ENCODE results near the gene SDC1. TPM values are rescaled to one million over a fixed set of nuclear protein-coding genes. Genes with fewer than 3 reads are reported as not detected.

Gene SDC1
- polyA plus RNA-seq, 5 donors: 75.8 to 176 (median 115) TPM

DNA sequence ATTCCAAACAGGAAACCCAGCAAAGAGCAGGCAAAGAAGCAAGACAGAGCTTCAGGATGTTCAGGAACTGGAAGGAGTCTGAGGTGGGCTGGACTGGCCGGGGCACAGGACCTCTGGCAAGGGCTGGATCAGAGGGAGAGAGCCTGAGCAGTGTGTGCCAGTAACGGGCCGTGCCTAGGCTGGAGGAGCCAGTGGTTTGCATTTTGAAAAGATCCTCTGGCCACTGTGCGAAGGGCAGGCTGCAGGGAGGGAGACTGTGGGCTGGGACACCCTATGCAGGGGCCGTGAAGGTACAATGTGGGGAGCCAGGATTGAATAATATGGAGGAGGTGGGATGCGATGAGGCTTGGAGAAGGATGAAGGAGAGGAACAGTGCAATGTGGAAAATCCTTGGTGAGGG is 6.2 kb upstream of the SDC1 start:
- no peak for DNase-seq

DNA sequence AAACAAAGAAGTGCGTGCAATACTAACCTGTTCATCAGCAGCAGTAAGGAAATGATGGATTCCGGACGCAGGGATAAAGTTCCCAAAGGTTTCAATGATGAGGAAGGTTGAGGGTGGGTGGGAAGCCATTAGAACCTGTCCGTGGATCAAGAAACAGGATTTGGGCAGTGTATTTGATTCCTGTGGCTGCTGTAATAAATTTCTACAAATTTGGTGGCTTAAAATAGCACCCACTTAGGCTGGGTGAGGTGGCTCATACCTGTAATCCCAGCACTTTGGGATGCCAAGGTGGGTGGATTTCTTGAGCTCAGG is 5.1 kb upstream of the SDC1 start:
- DNase-seq: no peak

DNA sequence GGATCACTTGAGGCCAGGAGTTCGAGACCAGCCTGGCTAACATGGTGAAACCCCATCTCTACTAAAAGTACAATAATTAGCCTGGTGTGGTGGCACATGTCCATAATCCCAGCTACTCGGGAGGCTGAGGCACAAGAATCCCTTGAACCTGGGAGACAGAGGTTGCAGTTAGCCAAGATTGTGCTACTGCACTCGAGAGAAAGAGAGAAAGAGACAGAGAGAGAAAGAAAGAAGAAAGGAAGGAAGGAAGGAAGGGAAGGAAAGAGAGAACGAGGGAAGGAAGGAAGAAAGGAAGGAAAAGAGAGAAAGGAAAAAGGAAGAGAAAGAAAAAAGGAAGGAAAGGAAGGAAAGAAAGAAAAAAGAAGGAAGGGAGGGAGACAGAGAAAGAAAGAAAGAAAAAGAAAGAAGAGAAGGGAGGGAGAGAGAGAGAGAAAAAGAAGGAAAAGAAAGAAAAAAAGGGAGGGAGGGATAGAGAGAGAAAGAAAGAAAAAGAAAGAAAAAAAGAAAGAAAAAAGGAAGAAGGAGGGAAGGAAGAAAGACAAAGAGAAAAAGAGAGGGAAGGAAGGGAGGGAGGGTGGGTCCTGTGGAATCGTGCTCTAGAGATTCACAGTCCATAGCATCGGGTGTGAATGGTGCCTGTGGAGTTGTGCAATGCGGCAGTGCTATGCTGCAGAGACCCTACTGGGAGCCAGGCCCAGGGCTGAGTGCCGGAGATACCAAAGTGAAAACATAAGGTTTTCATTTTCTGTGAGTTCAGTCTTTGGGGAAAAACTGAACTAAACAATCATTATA is 4.6 kb upstream of the SDC1 start:
- DNase-seq: no peak

DNA sequence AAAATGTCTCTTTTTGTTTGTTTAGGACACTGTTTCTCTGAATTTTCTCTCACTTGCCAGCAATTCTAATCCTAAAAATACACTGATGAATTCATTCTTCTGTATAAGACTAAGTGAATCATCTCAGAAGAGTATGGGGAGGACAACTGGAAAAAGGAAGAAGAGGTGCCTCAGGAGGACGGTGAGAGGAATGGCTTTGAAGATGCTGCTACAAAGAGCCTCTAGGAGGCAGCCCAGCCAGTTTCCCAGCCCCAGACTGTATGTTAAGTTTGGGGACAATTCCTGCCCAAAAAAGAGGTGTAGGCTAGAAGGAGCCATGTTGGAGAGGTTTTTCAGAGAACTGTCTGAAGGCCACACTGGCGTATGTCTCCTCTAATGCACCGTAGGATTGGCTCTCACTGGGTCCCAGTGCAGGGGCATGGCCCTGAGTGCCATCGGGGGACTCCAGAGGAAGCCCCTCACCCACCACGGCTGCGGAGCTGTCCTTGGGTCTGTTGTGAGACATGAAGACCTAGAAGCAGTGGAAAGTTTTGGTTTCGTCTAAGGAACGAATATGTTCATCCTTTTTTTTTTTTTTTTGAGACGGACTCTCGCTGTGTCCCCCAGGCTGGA is 3.1 kb upstream of the SDC1 start:
- no peak for DNase-seq

DNA sequence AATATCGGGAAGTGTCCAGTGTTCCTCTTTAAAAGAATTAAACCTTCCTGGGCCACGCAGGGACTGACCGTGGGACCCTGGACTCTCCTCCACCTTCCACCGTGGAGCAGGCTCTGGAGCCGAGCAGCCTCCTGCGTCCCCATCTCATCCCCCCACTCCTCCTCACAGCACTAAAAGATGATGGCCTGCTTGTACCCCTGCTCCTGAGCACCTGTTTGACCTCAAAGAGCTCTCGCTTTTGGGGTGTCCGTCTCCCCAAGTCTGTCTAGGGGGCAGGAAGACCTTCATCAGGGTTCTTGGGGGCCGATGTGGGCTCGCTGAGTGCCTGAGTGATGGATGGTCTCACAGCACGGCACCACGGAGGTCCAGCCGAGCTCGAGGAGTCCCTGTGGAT is 1.2 kb upstream of the SDC1 start:
- no peak for DNase-seq

DNA sequence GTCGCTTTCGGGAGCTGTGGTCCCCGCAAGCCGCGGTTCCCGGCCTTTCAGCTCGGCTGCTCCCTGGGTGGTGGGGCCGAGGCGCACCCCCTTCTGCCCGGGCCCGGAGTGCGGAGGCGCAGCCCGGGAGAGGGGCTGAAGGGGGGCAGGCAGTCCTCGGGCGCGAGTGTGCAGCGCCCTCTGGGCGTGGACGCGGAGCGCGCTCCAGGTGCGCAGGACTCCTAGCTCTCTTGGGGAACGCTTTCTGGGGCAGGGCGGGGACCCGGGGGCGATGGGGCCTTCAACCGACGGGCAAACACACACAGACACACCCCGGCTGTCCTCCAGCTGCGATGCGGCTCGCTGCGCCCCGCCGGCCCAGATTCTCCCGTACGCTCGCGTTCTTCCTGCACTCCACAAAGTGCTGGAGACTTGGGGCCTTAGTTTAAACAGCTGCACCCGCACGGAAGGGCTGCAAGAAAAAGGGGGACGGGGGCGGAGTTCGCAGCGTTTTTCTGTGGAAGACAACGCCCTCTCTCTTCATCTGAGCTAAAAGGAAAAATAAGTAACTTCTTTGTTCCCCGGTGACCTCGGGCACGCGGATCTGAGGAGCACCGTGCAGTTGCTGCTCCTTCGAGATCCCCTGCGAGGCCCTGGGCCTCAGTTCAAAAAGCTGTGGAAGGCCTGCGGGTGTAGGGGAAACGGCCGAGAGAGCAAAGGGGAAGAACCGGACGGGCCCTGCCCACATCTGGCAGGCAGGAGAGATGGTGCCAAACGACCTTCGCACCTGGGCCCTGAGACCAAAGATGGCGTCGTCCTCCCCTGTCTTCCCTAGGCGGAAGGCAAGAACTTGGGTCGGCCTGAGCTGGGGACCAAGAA is 593 bp upstream of the SDC1 start:
- DNase-seq: peak; percentile 84

DNA sequence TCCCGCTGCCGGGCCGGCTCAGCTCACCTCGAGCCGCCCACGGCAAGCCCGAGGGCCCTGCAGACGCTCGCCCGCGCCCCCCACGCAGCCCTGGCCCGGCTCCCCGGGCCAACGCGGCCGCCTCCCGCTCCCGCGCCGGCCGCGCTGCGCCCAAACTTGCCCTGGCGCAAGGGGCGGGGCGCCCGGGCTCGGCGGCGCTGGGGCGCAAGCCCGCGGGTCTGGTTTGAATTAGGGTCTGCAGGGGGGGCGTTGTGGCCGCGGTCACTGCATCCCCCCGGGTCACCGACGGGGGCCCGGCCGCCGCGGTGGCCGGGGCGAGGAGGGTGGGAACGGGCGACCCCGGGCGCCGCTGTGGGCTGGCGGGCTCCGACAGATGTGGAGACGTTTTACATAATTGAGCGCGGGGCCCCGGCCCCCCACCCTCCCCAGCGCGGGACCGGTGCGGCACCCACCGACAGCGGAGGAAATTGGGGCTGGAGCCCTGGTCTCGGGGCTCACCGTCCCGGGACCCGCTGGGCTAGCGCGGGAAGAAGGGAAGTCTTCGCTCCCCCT is 690 bp downstream of the SDC1 start:
- DNase-seq: no peak

DNA sequence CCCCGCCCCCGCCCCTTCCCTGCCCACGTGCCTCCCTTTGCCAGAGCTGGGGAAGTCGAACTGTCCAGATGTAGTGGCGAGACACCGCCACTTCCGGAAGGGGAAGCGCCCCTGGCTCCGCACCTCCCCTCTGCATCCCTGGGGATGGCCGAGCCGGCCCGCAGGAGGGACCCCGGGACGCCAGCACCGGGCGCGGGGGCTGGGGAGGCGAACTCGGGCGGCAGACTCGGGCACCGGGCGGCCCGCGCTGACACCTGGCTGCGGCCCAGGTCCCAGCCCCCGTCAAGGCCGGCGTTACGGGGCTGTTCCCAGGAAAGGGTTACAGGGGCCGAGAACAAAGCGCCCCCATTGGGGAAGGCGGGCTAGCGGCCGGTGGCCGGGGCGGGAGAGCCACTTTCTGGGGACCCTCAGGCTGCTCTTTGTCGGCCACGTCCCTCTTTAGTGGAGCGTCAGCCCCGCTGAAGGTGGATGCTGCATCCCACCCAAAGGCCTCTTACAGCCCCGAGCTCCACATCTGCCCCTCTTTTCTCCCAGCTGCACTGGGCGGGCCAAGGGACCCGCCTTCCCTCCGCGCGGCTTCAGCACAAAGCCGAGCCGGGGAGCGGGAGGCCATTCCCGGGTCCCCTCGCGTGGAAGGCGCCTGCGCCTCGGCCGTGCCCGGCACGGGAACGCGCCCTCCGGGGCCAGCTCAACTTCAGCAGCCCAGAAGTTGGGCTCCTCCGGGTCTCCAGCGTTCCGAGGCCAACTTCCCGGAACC is 1.3 kb downstream of the SDC1 start:
- DNase-seq: peak; percentile 38 to 55

DNA sequence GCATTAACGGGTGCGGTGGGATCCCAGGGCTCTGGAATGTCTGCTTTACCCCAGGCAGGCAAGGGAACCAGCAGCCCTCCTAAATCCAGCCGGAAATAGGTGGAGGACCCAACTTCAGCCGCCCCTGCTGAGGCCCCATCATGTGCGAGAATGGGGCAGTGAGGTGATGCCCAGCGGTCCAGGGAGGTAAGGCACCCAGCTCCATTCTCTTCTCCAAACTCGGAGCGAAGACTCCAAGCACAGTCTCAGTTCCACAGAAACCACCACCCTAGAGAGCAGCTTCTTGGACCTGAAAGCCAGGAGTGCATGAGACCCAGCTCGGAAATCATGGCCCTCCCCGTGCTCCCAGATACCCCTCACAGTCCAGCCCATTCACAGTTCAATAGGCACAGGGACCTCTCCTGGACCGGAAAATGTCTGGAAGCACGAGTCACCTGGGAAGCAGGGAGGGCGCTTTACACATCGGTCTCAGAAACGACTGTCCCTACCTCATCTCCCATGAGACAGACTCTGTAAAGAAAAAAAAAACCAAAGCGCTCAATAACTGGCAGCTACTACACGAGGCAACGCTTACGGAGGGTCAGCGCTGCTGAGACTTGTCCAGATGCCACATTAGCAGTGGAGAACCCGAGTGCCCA is 2.0 kb downstream of the SDC1 start:
- no peak for DNase-seq

DNA sequence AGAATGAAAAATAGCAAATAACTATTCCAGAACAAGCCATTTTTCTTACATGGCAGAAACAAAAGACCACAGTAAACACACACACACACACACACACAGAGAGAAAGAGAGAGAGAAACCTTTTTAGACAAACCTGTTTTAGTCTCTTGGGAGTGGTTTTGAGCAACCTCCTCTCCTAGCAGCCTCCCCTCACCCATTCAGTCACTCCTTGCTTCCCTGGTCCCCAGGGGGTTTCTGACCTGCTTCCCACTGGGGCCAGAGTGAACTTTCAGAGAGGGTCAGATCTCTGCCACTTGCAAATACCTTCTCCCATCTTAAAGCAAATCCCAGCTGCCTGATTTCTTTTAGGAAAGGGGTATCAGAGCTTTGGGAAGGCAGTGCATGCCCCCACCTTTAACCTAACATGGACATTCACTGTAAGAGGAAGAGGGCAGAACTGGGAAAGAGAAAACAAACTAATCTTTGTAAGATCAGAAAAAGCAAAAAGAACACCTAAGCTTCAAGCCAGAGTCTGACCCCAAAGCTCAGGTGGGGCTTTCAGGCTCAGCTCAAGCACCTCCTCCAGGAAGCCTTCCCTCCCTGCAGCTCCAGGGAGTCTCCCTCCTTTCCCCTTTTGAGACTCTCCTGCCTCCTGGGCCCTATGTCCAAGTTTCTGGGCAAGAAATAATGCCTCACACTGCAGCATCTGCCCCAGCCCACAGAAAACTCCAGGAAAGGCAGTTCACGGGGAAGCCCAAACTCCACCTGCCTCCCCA is 2.7 kb downstream of the SDC1 start:
- DNase-seq: no peak

DNA sequence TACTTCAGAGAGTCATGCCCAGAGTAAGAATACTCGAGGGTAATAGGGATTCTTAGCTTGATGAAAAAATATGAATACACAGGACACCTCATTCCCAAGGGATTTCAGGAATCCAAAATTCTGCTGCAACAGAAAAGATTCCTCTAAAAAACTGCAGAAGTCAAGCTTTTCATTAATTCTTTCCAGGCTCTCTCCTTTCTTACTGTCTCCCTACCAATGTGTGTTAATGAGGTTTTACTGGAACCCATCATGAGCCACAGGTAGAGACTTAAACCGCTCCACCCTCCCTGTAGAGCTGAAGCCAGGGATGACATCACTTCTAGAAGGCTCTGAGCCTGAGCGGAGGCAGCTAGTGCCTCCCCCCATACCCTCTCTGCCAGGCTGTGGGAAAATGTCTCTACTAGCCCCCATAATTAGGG is 3.4 kb downstream of the SDC1 start:
- no peak for DNase-seq

DNA sequence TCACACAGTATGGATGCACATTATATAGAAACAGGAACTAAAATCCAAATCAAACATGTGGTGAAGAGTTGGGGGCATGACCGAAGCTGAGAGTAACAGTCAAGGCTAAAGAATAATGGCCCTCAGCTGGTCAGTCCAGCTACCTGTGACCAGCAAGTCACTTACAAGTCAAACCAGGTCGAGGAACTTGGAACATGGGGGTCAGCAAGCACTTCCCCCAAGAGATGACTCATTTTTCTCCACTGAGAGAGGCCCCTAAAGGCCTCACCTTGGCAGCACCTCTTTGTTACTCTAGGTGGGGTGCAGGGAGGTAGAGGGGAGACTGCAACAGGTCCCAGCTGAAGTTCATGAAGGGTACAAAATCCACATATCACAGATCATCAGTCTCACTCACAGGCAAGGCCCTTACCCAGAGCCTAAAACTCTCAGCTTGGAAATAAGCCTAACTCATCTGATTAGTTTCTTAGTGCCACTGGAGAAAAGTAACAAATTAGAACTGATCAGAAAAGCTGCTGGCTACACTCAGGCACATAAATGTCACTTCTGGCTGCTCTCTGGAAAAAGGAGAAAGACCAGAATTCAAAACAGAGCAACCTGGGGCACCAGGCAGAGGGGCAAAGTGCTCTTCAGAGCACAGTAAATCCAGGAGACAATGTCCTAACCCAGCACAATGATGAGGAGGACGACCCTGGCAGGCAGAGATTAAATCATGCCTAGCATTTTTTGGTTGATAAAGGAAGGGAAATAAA is 4.0 kb downstream of the SDC1 start:
- no peak for DNase-seq

DNA sequence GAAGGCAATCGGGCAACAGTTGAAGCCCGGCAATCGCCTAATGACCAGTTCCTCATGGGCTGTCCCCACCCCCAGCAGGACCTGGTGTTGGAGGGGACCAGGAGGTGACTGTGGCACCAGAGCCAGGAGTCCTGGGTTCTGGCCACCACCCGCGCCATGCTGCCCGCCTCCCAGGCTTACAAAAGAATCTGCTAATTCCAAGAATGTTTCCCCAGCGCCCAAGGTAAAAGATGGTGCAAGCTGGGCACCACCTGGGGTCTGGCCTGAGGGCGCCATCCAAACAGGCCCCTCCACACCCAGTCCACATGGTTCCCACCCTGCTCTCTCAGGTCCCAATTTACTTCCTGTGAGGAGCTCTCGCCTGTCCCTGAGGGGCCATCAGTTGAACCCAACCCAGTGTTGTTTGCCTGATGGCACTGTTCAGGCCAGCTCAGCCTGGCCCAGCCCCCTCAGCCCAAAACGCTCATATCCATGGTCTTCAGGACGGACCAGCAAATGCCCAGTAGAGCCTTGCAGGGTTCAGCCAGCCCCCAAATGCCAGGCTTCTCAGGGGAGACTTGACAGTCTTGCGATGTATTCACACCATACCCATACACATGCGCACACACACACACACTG is 5.1 kb downstream of the SDC1 start:
- DNase-seq: no peak

DNA sequence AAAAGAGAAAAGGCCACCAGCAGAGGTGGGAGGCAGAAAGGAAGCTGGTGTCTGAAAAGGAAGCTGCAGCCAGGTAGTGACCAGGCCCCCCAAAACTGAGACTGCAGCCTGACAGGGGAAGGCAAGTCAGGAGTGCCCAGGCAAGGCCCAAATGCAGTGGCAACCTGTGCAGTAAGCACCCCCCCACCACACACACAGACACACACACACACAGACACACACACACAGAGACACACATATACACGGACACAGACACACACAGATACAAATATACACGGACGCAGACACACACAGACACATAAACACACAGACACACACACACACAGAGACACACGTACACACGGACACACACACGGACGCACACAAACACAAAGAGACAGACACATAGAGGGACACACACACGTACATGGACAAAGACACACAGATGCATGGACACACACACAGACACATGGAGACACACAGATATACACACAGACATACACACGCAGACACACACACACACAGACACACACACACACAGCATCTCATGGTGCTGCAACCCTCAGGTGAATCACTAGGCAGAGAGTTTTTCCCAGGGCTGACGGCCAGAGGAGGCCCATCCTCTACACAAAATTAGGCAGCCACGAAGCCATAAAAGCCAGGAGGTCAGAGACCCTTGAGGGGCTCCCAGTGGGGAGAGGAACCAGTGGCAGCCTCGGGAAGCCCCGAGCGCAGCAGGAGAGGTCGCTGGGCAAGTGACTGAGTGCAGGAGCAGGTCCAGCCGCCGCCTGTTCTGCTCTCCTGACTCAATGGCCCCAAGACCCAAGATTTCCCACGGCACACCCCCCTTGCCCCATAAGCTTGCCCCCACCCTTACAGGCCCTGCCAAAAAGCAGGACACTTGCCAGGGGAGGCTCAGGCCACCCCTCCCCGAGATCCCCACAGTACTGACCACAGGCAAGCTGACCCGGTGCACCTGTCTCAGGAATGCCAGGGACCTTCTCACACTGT is 6.3 kb downstream of the SDC1 start:
- DNase-seq: no peak

DNA sequence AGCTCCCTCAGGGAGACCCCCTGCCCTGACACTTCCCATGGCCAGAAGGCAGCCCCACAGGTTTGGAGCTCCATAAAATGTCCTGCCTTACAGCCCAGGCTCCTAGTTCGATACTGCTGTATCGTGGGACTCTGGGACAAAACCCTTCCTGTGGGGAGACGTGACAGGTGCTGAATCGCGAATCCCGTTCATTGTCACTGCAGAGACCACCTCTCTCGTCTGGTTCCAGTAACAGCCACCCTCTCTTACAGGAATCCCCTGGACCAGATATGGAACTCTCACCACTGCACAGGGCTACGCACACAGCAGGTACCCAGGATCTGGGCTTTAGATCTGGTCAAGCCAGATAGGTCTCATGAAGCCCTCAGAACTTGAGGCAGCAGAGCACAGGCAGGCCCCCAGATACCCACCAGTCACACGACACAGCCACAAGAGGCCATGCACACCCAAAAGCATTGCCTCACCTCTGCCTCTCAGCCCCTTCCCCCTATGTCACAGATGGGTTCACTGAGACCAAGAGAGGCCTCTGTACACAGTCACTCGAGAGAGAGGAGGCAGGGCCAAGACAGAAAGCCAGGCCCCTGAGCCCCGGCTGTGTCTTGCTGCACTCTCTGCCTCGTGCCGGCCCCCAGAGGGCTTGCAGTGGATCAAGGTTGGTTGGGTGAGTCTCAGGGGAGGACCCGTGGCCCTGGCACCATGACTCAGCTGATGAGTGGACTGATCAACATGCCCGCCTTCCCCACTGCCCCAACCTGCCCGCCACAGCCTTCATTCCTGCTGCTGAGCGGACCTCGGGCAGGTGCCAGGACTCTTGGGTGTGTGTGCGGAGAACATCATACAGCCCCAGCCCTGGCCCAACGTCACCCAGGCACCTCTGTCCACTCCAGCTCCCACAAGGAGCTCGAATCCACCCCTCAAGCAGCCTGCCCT is 7.6 kb downstream of the SDC1 start:
- DNase-seq: no peak

DNA sequence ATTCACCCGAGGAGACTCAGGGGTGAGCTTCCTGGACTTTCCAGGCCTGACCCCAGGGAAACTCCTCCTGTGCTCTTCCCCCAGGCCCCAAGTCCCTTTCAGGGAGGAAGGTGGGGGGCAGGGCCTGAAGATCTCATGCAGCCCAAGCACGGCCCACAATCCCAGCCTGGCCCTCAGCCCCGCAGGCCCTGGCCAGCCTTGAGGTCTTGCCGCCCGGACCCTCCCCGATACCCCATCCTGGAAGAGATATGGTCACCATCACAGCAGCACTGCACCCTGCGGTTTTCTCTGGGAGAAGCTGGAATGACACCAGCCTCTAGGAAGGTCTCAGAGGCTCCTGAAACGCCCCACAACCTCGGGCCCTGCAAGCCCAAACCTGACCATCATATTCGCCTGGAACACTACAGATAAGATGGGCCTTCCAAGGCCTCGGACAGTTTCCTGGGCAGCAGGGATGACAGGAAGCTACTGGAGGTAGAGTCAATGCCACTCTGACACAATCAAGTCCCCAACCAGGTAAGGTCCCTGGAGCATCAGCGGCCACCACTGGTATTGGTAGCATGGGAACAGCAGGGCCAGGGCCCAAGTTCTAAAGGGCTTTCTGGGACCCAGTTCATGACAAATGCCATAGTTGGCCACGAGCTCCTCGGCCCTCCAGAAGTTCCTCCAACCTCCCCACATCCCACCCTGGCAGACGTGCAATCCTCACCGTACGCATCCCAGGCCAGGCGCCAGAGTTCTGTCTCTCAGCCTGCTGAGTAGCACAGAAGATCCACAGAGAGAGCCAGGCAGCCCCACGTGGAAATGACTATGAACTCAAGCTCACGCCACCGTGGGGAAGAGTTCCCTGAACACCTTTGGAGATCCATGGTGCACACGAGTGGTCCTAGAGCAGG is 8.6 kb downstream of the SDC1 start:
- DNase-seq: no peak

All from right lung (tissue), 5 donors.